Left ventricle myocardium superior (tissue), 1 donor: ENCODE data around the gene ADCY5. TPM values are rescaled to one million over a fixed set of nuclear protein-coding genes. Genes with fewer than 3 reads are reported as not detected.

Experiments used
- ATAC-seq: fragments of 200-7000 bp; cut with Tn5 transposase; one replicate; pipeline ENCODE4 v1.9.1; 2020; ENCODE audit warnings: mild to moderate bottlenecking, moderate library complexity
- DNase-seq: peaks from one replicate; pipeline ENCODE4 v3.0.0-alpha.2; 2020
- intact Hi-C: fragments of 100-400 bp; cut with micrococcal nuclease; formaldehyde crosslinking; loops from one replicate; pipeline ENCODE4 v1.11.0; 2022
- total RNA-seq: library from RNA; stranded (reverse); fragmentation: NEBNext Ultra II Directional; extraction: Animal tissue kit (Norgen Biotek cat#: 25700); gene quantifications from one replicate; pipeline ENCODE4 v1.2.1, GENCODE V29; 2021
- donor health status: DM: no; HTN: yes; CAD: no; lungs with severe emphysema.

Gene ADCY5
- total RNA-seq, 1 donor from 2014 or later, result 273 TPM

DNA sequence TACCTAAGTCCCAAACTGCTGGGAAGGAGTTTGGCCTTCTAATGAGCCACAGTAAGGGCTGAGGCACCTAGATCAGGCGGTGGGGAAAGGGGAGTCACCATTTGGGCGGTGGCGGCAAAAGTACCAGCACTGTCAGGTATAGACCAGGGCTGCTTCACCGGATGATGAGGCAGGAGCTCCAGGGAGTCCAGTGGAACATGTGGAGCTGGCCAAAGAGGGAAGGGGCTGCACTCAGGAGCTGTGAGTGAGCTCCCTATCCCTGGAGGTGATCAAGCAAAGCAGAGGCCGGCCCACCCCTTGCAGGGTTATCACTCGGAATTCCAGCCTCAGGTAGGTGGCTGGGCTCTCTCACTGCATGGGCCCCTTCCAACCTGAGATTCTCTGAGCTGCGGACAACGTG, 138.7 kb downstream of the ADCY5 start:
- no peak for DNase-seq

DNA sequence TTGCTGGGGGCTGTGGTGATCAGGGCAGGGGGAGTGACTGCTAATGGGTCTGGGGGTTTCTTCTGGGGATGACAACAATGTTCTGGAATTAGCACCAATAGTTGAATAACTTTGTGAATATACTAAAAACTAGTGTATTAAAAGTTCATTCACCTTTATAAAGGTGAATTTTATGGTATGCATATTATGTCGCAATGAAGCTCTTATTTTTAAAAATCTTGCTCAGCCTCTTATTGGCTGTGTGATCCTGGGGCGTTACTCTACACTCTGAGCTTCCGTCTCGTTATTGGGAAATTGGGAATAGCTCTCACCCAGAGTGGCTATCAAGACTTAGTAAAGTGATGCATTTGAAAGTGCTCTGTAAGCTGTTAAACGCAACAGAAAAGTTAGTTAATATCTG, 141.8 kb downstream of the ADCY5 start:
- intact Hi-C loops, result no loop called here
- DNase-seq, result no peak
- ATAC-seq, result no peak

More for the DNA sequence above, 138.7 kb downstream of the ADCY5 start:
- no peak for ATAC-seq
- intact Hi-C loops, result no loop called here

DNA sequence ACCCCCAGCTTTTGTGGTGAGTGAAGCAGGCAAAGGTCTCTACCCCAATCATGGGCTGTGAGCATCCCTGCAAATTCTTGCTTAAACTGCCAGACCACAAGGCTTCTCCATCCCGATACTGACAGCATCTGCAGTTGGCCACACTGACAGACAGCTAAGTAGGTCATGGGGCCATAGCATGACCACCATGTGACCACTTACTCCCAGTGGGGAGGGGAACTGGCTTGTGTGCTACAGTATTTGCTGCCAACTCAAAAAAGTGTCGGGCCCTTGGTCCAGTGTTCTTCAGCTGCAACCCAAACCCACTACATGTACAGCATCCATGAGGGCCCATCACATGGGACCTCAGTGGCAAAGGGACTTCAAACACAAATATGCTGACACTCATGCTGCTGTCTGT, 143.7 kb downstream of the ADCY5 start:
- DNase-seq, result no peak
- ATAC-seq, result peak; percentile 16
- intact Hi-C loops, result no loop called here

DNA sequence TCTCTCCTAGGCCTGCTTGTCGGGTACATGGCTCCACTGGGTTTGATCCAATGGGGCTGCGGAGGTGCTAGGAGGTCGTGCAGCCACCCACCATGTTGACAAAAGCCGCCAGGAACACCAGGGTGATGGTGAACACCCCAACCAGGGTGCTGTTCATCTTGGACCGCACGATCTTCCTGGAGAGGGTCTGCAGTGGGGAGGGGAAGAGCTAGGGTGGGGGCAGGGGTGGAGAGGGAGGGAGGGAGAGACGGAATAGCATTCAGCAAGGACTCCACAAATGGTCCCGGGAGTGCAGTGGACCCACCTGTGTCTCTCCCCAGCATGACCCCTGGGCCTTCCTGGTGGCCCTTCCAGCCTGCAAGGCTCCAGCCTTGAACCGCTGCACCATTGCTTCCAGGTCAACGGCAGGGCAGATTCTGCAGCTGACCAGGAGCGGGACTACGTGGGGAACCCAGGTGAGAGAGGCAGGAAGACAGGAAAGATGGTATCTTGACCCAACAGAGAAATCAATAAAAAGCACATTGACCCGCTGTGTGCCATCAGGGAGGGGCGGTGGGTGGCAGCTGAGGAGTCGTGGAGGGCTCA, 144.8 kb downstream of the ADCY5 start:
- intact Hi-C loops, result no loop called here
- DNase-seq, result no peak
- ATAC-seq, result no peak

DNA sequence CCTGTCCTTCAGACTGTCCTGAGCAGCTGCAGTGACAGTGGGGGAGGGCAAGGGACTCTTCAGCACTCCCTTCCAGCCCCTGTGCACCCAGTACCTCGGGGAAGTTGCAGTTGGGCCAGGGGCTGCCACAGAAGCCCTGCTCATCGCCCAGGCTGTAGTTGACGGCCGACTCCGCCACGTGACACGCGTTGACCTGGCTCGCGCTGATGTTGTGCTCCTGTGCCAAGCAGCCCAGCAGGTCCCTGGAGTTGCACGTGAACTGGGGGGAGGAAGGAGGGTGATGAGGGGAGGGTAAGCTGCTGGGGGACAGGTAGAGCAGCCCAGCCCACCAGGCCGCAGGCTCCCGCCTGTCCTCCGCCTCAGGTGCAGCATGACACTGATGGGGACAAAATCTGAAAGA, 145.9 kb downstream of the ADCY5 start:
- ATAC-seq, result peak; percentile 33
- intact Hi-C loops, result no loop called here
- no peak for DNase-seq

DNA sequence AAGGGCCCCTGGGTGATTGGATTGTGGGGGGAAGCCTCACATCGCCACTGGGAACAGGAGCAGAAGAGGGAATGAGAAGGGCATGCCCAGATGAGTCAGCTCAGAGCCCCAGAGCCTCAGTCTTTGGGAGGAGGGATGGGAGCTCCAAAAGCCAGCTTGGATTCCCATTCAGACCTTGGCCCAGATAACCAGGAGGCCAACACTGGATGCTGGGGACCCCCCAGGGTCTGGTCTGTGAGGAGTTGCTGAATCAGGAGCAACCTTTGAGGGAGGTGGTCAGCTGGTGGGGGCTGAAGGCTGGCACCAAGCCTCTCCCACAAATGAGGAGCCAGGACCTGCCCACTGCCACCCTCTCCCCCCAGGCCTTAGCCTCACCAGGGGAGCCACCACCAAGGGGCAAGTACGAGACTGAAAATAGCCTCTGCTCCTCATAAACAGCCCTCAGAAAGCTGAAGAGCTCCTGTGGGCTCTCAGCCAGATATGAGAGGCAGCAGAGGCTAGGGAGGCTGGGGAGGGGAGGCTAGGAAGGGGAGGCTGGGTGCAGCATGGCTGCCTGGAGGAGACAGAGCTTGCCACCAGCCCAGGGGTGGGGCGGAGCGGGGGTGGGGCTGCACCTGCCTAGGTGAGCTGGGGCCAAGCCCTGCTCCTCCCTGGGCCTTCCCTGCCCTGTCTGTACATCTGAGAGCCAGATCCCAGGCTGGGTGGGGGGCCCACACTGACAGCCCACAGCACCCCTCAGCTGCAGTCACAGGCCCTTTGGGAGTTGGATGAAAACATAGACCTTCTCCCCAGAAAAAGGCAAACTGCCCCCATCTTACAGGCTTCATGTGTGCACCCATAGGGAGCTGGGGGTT, 147.3 kb downstream of the ADCY5 start:
- no peak for ATAC-seq
- intact Hi-C loops, result no loop called here
- DNase-seq, result no peak

DNA sequence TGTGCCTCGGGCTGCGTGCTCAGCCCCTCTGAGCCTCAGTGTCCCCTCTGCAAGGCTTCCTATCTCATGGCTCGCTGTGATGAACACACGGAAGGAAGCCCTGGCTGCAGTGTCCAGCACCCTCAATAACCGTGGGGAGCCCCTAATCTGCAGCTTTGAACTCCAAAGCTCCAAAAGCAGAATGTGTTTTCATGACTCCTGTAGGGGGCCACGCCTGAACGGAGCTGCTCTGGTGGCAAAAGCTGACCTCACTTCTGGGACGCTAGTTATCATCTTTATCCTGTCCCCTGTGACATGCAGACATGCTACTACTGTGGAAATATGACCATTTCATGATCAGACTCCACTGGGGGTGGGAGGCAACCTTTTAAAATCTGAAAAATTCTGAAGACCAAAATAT, 148.3 kb downstream of the ADCY5 start:
- intact Hi-C loops, result no loop called here
- ATAC-seq (no peak), DNase-seq (no peak)

DNA sequence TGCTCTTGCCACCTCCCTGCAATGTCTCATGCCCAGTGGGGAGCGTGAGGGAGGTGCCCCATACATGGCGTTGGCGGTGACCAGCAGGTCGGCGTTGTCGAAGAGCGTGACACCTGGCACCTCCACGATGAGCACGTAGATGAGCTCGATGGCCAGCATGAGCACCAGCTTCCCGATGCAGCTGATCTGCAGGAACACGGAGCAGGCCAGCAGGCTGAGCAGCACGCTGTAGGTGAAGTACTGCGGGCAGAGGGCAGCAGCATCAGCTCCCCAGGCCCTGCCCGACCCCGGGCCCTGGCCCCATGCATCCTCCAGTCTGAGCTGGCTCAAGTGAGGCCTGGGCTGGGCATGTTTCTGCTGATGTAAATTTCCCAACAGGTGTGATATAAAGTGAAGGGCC, 148.8 kb downstream of the ADCY5 start:
- no peak for ATAC-seq
- DNase-seq, result no peak
- intact Hi-C loops, result no loop called here

DNA sequence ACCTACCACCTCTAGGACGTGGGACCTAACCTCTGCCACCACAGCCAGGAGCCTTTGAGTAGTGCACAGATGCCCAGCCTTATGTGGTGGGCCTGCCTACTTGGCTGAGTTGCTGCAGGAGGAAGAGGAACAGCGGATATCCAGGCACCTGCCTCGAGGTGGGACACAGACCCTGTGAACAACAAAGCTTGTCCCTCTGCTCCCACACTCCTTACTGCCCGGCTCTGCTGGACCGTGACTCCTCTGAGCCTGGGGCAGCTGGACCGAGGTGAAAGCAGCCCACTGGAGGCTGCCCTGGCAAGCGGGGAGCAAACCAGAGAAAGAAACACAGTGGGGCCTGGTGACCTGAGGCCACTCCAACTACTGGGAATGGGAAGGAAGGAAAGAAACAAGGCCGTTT, 149.3 kb downstream of the ADCY5 start:
- no peak for DNase-seq
- intact Hi-C loops, result no loop called here
- ATAC-seq, result no peak

DNA sequence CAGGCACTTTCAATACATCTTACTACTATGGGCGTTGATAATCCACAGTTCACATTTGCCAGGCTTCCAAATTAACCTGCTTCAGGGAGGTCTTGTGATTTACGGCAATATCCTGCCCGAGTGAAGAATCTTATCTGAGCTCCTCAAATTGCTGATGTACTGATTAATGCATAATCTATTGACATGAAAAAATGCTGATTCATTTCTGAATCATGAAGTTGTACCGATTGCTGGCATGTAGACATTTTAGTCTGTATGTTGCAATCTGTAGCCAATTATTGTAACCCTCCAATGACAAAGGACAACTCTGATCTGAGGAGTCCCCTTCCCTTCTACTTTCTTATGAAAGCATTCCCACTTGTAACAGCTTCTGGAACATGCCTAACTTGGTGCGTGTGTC, 150.0 kb downstream of the ADCY5 start:
- intact Hi-C loops, result no loop called here
- DNase-seq (no peak), ATAC-seq (no peak)

DNA sequence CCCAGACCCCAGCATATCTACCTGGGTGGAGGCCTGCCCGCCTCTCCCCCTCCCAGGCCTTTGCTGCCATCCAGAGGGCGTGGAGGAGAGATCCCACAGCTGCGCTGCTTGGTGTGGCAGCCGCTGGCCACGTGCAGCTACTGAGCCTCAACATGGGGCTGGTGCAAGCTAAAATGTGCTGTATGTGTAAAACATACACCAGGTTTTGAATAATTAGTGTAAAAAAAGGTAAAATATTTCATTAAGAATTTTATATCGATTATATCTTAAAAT, 151.3 kb downstream of the ADCY5 start:
- ATAC-seq, result no peak
- intact Hi-C loops, result no loop called here
- DNase-seq, result no peak

DNA sequence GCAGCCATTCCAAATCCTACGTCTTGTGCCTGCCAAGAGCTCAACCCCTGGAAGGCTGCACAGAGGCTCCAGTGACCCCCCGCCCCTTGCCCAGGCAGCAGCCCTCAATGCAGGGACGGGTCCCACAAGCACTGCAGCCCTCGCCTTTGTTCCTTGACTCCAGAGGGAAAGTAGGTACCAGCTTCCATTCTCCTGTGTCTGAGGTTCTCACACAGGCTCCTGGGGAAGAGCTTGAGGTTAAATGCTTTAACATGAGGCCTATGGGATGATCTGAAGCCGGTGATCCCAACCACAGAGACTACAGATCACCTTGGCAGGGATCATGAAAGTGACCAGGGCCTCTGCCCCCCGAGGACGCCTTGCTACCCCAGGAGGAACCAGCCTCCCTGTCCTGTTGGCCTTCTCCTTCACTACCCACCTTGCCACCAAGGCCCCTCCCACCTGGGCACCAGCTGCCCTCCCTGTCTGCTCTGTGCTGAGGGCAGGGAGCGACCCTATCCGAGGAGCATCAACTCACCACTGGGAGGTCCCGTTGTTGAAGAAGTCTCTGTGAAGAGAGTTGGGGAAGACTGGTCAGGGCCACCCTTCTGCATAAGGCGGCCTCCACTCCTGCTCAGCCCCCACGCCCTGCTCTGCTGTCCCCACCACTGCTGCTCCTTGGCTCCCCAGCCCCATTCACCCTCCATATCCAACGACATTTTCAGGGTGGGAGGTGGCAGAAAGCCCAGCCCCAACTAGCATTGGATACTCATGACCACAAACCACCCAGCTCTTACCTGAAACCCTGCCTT, 151.9 kb downstream of the ADCY5 start:
- DNase-seq (no peak), ATAC-seq (no peak)
- intact Hi-C loops, result no loop called here

DNA sequence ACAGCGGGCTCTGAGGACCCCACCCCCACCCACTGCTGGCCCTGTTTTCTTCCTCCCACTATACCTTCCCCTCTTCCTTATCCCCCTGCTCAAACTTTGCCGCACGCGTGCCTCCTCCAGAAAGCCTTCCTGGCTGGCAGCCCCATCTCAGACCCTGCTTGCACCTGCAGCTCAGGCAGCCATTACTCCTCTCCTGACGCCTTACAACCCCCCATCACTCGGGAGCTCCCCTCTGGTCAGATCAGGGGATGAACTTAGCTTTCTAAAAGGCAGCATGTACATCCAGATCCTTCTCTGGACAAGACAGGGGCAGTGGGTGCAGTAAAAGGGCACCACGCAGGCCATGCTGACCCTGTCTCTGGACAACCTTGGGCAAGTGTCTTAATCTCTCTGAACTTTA, 152.6 kb downstream of the ADCY5 start:
- no peak for ATAC-seq
- no peak for DNase-seq
- intact Hi-C loops, result no loop called here

DNA sequence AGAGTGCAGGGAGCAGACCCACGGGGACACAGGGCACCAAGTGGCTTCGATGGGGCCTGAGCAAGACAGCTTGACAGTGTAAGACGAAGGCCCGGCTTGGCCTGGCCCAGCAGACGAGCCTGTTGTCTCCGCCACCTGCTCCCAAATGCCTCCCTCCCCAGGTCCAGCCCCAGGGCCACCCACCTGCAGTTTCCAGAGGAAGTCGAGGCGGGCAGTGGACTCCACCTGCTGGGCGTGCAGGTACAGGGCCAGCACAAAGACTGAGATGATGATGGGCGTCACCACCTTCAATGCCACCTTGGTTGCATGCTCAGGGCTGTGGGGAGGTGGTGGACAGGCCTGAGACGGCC, 153.0 kb downstream of the ADCY5 start:
- ATAC-seq, result no peak
- DNase-seq, result no peak
- intact Hi-C loops, result no loop called here

DNA sequence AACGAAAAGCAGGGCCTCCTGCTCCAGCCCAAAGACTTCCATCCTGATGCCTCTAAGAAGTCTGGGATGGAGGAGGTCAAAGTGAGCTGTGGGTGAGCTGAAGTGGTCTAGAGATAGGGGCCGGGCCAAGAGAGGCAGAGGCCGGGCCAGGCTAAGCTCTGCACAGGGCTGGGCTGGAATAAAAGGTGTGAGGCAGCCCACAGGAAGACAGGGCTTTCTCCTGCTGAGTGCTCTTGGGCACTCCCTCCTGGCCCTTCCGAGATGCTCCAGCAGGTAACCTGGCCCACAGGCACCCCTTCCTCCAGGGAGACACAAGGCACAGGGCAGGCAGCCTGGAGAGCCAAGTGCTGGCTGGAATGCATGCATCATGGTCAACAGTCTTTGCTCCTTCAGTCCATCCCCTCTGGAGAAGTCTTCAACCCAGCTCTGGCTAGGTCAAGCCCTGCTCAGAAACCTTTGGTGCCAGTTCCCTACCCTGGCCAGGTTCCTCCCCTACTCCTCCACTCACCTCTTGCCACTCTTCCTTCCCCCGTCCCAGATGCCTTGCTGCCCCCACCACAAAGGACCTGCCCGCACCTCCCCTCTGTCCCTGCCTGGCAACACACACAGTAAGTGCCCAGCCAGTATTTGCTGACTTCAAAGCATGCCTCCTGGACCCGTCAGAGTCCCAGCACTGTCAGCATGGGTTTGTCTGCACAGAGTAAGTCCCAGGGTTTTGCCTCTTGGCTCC, 153.6 kb downstream of the ADCY5 start:
- ATAC-seq (peak; percentile 8), DNase-seq (no peak)
- intact Hi-C loops, result no loop called here

DNA sequence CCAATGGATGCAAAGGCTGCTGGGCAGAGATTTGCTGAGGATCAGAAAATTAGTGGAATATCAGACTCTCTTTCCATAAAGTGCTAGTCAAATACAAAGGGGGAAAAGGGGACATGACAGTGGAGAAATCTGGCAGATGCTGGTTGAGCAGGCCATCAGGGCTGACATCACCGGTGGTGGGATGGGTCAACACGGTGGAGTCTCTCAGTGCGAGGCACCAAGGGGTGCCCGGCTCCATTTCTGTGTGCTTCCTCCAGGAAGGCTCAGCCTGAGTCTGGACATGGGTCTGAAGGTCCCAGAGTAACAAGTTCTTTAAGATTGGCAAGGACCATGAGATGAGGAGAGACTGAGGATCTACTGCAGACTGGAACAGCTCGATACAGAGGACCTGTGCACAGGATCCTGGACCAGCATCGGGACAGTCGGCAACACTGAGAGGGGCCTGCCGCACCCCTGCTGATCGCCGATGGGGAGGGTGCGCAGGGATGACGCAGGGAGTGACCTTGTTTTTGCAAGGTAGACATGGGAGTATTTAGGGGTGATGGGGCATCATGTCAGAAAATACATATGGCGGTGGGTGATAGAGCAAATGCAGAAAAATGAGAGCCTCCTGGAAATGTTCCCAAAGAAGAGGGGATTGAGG, 154.5 kb downstream of the ADCY5 start:
- DNase-seq (no peak), ATAC-seq (no peak)
- intact Hi-C loops, result no loop called here

DNA sequence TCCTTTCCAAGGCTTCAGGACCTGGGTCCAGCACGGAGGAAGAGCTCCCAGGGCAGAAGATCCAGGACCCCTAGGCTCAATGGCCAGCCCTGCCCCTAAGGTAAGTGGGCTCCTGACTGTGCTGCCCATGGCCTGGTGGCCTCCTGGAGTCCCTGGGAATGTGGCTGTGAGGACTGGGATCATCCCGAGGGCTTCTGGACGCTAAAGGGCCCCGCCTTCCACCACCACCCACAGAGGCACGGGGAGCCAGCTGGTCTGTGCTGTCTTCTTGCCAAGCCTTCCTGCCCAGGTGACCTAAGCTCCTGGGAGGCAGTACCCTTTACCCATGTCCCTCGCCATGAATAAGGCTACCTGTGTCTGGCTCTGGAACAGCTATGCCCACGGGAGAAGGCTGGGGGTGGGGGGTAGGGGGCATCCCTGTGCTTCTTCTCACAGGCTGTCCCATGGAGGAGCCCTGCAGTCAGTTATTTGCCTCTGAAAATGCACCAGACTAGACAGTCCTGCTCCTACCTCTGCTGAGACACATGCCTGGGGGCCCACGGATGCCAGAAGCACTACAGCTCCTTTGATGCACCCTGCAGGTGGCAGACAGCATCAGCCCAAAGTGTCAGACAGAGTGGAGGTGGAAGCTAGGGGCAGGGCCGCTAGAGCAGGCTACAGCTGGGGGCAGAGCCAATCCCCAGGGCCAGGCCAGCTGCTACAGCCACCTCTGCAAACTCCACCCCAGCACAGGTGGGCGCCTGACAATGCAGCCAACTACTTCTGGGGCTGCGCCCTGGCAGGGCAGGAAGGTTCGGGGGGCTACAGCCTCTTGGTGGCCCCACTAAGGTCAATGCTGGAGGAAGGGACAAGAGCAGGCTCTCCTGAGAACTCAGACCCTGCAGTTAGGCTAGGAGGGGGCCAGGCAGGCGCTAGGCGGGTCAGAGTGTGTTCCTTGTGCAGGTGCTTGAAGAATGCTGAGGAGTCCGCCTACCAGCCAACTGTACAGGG, 156.3 kb downstream of the ADCY5 start:
- peak; percentile 7 for ATAC-seq
- no peak for DNase-seq
- intact Hi-C loops, result no loop called here

DNA sequence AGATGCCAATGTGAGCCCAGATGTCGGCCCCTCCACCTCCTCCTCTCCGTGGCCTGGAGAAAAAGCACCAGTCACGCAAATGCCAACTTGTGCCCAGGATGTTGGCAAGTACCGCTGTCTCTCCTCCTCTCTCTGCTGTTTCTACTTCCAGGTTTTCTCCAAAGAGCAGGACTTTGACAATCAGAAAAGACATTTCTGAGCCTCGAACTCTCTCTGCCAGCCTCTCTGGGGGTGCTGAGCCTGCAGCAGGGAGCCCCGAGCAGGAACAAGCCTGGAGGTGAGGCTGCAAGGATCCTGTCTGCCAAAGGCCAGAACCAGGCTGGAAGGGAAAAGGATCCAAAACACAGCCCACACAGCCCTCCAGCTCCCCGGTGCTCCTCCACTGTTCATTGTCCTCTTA, 157.5 kb downstream of the ADCY5 start:
- DNase-seq, result no peak
- intact Hi-C loops, result no loop called here
- ATAC-seq, result no peak
